Lower leg skin (tissue), 3 donors: Measurements from ENCODE around the gene CMTM8.

Experiments
- POLR2A ChIP-seq, 2 donors: fragments of 450-650 bp; IDR thresholded peaks; one replicate each; pipeline ENCODE4 v1.6.1; 2016 to 2017; ENCODE audit warnings: antibody characterized with exemption in 2 of 2, mild to moderate bottlenecking in 1 of 2, moderate library complexity in 1 of 2
- TF ChIP-seq, protein P1 (sequence below), 3 donors: fragments of 450-650 bp; IDR thresholded peaks; one replicate each; pipeline ENCODE4 v1.5.1; 2016; ENCODE audit warnings: antibody characterized with exemption in 3 of 3, mild to moderate bottlenecking in 3 of 3, moderate library complexity in 2 of 3

DNA sequence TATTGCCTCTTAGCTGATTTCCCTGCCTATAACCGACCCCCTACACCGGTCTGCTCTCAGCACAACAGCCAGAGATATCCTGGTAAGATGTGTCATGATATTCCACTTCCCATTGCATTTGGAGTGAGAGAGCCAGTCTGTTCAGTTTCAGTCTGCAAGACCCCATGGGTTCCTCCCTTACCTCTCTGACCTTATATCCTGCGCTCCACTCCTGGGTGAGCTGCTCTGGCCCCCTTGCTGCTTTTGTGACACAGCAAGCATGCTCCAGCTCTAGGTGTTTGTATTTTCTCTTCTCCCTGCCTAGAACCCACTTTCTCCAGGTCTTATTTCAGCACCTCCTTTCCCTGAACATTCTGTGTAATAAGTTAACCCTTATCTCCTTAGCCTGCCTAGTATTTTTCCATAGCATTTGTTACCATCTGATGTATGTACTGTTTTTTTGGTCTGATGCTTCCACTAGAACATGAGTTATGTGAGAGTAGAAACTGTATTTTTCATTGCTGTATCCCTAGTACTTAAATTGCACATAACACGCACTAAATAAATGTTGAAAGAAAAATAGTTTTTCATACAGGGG is 44.2 kb downstream of the CMTM8 start:
- TF ChIP-seq POLR2A (IDR thresholded peaks at IDR 0.05): no peak
- TF ChIP-seq, protein P1, sequence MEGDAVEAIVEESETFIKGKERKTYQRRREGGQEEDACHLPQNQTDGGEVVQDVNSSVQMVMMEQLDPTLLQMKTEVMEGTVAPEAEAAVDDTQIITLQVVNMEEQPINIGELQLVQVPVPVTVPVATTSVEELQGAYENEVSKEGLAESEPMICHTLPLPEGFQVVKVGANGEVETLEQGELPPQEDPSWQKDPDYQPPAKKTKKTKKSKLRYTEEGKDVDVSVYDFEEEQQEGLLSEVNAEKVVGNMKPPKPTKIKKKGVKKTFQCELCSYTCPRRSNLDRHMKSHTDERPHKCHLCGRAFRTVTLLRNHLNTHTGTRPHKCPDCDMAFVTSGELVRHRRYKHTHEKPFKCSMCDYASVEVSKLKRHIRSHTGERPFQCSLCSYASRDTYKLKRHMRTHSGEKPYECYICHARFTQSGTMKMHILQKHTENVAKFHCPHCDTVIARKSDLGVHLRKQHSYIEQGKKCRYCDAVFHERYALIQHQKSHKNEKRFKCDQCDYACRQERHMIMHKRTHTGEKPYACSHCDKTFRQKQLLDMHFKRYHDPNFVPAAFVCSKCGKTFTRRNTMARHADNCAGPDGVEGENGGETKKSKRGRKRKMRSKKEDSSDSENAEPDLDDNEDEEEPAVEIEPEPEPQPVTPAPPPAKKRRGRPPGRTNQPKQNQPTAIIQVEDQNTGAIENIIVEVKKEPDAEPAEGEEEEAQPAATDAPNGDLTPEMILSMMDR (IDR thresholded peaks at IDR 0.05): no peak
